GM15510 (cell line): ENCODE measurements around the gene IST1.

ENCODE experiments used
- POLR2A ChIP-seq: IDR thresholded peaks from 3 replicates; pipeline ENCODE4 v1.6.1; 2011; ENCODE audit warnings: borderline replicate concordance; ENCODE audit not compliant: insufficient read length; ENCODE audit errors: extremely low read depth

The IST1 gene

GRCh38 chr16:71894921-71895678, at the start of gene IST1:
Gene IST1 (plus strand): TSS chr16:71895531. CDS start chr16:71915641, 20,110 bp downstream.
- TF ChIP-seq POLR2A: peak; percentile 83

DNA sequence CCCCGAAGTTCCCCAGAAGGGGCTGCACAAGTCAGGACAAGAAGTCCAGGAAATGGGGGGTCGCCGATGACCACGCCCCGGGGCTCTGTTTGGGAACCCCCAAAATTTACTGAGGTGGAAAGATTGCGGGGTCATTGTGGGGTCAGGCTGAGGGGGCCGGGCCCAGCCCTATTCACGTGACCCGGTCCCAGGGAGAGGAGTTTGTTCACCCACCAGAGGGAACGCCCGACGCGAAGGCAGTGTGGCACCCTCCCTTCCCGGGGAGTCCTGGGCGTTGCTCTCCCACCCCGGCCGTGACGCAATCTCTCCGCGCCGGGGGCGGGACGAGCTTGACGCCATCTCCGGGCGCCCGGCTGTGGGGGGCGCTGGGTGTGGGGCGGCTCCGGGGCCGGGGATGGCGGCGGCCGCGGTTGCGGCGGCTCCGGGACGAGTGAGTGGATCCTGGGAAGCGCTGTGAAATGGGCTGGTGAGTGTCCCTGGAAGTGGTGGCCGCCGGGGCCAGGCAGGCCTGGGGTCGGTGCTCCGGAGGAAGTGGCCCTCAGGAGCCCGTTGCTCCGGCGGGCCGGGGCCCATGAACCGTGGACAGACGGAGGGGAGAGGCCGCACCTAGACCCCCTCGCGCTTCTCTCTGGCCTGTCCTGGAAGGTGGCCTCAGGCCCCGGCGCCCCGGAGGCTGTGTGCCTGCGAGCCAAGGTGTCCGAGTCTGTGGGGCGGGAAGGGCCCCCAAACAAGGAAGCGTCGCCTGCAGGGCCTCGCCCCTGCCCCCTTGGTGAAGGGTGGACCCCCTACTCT, 49.5 kb upstream of the IST1 start, which contains the start of gene ATXN1L:
Gene ATXN1L, plus strand, starts transcription at position 338 of the 792 bp plus-strand sequence. CDS start 3,765 bp downstream, outside the sequence.
- TF ChIP-seq POLR2A: peak; percentile 86

DNA sequence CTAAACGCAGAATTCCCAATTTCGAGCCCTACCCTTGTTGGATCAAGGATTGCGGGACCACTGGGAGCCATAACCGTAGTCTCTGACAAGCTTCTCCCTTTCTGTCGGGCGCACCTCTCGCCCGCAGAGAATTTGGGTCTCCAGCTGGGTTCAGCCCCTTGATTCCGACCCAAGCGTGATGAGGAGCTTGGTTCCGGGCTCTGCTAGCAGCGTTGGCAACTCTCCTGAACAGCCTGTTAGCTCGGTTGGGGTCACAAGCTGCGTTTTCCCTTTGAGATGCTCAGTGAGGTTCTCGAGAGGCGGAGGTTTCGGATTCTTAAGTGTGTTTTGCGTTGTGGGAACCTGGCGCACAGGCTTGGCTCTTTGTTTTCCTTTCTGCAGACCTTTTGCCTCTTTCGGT, 48.9 kb upstream of the IST1 start:
- no peak for TF ChIP-seq POLR2A

- TF ChIP-seq POLR2A: no peak
Observed at GRCh38 chr16:71847096-71847495, 48.2 kb upstream of the IST1 start.

DNA sequence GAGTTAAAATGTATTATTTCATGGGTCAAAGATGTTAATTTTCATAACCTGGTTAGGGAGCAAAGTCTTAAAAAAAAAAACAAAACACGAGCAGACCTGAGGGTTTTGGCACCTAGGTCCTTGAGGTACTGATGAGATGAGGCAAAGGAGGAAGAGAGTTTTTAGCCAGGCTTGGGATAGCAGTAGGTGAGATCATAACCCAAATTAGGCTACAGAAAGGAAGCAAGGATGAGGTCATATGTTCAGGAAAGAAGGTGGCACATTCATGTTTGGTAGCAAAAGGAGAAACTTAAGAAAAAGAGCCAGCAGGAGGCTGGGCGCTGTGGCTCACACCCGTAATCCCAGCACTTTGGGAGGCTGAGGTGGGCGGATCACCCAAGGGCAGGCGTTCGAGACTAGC, 46.7 kb upstream of the IST1 start:
- TF ChIP-seq POLR2A: no peak

- no peak for TF ChIP-seq POLR2A
Observed at GRCh38 chr16:71851746-71852145, 43.6 kb upstream of the IST1 start.

DNA sequence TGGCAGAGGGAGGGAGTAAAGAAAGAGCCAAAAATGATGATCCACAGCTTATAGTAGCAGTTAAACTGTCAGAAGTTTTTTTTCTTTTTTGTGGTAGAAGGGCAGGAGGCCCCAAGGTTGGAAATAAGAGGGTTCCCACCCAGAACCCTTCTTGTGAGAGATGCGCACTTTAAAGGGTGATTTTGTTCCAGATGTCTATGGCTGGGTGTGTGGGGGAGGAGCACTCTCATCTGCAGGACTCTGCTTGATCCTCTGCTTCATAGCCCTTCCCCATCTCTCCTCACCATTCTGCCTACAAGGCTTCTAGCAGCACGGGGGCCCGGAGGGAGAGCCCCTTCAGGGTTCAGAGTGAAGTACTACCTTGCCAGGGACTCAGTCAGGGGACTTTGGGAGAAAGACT, 43.2 kb upstream of the IST1 start:
- TF ChIP-seq POLR2A: no peak

DNA sequence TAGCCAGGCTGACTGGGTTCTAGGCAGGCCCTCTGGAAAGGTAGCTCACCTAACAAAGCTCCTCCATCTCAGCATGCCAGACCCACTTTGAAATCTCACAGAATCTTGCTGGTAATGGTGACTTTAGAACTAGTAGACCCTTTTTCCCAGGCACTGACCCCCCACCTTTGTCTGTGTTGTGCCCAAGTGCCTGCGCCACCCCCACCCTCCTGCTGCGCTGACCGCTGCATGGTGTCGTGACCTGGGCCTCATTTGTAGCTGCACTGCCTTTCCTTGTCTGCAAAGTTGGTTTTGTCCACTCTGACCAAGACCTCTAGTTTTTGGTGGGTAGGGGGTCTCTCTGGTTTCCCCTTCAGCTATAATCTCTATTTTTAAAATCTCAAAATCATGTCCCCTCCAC, 42.8 kb upstream of the IST1 start:
- TF ChIP-seq POLR2A: no peak

GRCh38 chr16:71853413-71853812, 41.9 kb upstream of the IST1 start:
- no peak for TF ChIP-seq POLR2A

GRCh38 chr16:71854369-71854948, 40.9 kb upstream of the IST1 start:
- no peak for TF ChIP-seq POLR2A

GRCh38 chr16:71855937-71856662, 39.2 kb upstream of the IST1 start:
- TF ChIP-seq POLR2A: no peak

GRCh38 chr16:71859762-71860521, 35.4 kb upstream of the IST1 start:
- no peak for TF ChIP-seq POLR2A

DNA sequence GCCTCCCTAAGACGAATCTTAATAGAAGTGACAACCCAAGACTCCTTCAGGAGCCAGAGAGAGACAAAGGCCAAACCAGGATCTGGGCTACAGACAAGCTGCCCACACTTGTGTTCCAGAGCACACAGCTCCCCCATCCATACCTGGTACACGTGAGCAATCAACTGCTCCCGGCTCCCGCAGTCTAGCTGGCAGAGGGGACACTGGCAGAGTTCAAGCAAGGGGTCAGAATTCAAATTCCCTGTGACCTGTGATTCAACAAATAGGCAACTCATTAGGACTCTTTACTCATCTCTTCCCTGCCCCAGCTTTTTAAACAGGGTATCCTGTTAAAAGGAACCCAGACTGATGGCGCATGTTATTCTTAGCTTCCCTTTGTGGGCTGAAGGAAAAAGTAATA, 31.3 kb upstream of the IST1 start:
- no peak for TF ChIP-seq POLR2A
